D721Med (cell line): ENCODE data around the gene RMI2.

Experiments
- DNase-seq: peaks from one replicate; pipeline ENCODE4 v3.0.0; 2011; ENCODE audit warnings: low spot score; ENCODE audit not compliant: insufficient read length
- FAIRE-seq: peaks from 2 replicates; lab custom pipeline; 2011; peaks lifted over from hg19 to GRCh38; lab: Jason Lieb, UNC
- CTCF ChIP-seq: IDR thresholded peaks from 2 replicates; pipeline ENCODE4 v1.5.1; 2012; ENCODE audit warnings: mild to moderate bottlenecking, control low read depth; ENCODE audit not compliant: insufficient read depth; ENCODE audit errors: missing control alignments

The RMI2 gene

GRCh38 chr16:11386791-11387546, 41.7 kb downstream of the RMI2 start:
- DNase-seq (no peak), FAIRE-seq (no peak)
- TF ChIP-seq CTCF, result peak; percentile 1

GRCh38 chr16:11389083-11389482, 43.8 kb downstream of the RMI2 start:
- no peak for FAIRE-seq
- TF ChIP-seq CTCF, result no peak
- DNase-seq, result no peak

GRCh38 chr16:11389631-11390565, 44.6 kb downstream of the RMI2 start:
- no peak for DNase-seq
- no peak for FAIRE-seq
- no peak for TF ChIP-seq CTCF

GRCh38 chr16:11390573-11391495, 45.6 kb downstream of the RMI2 start:
- DNase-seq, result no peak
- no peak for FAIRE-seq
- no peak for TF ChIP-seq CTCF

DNA sequence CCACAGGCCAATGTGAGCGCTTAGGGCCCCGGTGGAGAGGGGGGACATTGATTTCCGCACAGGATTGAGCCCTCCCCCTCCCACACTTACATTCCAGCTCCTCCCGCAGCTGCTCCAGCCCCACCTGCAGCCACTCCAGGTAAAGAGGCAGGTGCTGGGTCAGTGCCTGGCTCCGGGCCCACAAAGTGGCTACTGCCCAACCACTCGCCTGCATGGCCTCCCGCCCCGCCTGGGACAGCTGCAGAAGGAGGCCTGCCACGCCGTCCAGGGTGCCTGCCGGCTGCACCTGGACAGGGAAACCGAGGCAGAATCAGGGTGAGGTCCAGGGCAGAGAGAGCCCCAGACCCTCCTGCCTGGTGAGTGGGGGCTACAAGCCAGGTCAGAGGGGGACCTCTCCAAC, 46.3 kb downstream of the RMI2 start:
- FAIRE-seq, result no peak
- no peak for TF ChIP-seq CTCF
- DNase-seq, result no peak

DNA sequence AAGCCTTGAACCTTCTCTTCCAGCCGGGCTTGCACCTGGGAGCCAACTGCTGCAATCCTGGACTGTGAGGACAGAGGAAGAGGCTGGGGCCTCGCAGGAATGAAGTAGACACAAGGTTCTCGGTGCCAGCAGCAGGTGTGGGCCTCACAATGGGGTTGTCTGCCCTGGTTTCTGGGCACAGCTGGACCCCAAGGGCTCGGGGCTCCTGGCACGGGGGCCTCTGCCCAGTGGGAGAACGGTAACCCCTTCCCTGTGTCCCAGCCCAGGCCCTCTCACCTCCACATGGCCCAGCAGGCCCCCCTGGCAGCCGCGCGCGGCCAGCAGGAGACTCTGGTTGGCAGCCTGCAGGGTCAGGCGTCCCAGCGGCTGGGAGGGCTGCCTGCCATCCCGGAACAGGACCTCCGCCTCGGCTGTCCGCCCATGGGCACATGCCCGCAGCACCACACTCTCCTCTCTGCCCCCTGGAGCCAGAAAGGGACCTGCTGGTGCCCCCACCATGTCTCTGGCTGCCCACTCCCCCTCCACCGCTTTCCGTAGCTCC, 46.9 kb downstream of the RMI2 start:
- FAIRE-seq (no peak), DNase-seq (no peak)
- no peak for TF ChIP-seq CTCF
